ENCODE results near the gene NUFIP2. TPM values are rescaled to one million over a fixed set of nuclear protein-coding genes. Genes with fewer than 3 reads are reported as not detected.
"Not testable (repeated sequence)": the region's sequence is repeated elsewhere in the genome, so short reads cannot be mapped to it uniquely, and the experiment has no call there.

Gene NUFIP2
- polyA plus RNA-seq, 1 donor, result 32.7 TPM

DNA sequence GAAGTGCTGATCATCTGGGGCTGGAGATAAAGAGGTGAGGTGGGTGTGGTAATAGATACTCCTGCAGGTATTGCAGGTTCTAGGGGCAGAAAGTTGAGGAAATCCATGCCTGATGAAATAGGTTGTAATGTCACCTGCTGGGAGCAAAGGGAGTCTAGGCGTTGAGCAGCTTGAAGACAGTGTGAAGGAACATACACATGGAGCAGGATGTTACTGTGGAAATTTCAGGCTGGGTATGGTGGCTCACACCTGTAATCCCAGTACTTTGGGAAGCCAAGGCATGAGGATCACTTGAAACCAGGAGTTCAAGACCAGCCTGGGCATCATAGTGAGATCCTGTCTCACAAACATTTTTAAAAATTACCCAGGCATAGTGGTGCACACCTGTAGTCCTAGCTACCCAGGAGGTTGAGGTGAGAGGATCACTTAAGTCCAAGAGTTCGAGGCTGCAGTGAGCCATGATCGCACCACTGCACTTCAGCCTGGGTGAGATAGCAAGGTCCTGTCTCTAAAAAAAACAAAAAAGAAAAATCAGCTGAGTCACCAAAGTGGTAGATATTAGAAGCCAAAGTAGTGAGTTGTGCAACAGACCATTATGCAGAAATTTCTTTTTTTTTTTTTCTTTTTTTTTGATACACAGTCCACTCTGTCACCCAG is 56.3 kb downstream of the NUFIP2 start:
- DNase-seq, result no peak

GRCh38 chr17:29235904-29236303 is 58.0 kb downstream of the NUFIP2 start:
- no peak for DNase-seq

- DNase-seq, result not testable (repeated sequence)
Measured at GRCh38 chr17:29234972-29235371, 59.0 kb downstream of the NUFIP2 start.

DNA sequence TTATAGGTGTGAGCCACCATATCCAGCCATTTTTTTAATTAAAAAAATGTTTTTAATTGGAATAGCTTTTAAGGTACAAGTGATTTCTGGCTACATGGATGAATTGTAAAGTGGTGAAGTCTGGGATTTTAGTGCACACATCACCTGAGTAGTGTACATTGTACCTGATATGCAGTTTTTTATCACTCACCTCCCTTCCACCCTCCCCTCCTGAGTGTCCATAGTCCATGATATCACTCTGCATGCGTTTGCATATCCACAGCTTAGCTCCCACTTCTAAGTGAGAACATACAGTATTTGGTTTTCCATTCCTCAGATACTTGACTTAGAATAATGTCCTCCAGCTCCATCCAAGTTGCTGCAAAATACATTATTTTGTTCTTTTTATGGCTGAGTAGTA is 60.6 kb downstream of the NUFIP2 start:
- DNase-seq, result no peak

- no peak for DNase-seq
Measured at GRCh38 chr17:29225396-29225795, 68.6 kb downstream of the NUFIP2 start.

GRCh38 chr17:29221338-29221737 is 72.6 kb downstream of the NUFIP2 start:
- not testable (repeated sequence) for DNase-seq

DNA sequence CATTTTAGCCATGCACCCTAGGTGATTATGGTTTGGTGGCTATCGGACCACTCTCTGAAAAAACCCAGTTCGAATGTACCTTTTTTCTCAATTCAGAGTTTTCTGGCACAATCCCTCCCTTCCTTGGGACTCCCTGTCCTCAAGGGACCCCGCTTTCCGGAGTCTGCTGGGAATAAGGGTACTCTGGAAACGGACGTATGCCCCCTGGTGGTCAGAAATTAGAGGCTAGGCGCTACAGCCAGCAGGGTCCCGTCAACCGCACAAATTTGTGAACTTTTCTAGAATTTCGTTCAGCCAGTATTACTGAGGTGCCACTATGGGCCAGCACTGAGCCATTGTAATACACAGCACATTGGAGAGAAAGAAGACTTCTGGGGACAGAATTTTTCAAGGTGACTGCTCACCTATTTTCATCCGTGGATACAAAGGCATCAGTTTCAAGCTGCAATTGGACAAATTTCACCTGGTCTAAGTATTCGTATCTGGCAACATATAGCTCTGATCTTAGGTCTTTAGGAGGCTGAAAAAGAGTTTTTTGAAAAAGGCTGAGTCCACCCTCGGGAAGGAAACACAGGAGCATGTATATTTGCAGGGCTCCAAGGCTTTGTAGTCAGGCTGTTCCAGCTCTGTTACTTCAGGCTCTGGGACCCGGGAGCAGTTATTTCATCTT is 74.4 kb downstream of the NUFIP2 start:
- DNase-seq, result peak; percentile 72

- DNase-seq, result no peak
Measured at GRCh38 chr17:29216856-29217255, 77.1 kb downstream of the NUFIP2 start.

DNA sequence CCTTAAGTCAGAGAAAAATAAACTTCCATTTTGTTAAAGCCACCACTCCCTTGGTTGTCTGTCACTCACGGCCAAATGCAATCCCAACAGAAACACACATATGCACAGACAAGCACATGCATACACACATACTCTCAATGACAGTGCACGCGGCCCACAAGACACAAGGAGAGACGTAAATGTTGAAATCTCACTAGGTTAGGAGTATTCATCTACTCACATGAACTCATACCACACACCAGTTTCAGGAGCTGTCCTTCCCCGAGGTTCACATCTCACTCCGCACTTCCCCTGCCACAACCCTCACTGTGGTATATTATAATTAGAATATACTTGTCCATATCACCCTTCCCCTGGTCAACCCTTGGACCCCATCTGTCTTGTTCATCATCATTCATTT is 77.8 kb downstream of the NUFIP2 start:
- DNase-seq, result no peak

DNA sequence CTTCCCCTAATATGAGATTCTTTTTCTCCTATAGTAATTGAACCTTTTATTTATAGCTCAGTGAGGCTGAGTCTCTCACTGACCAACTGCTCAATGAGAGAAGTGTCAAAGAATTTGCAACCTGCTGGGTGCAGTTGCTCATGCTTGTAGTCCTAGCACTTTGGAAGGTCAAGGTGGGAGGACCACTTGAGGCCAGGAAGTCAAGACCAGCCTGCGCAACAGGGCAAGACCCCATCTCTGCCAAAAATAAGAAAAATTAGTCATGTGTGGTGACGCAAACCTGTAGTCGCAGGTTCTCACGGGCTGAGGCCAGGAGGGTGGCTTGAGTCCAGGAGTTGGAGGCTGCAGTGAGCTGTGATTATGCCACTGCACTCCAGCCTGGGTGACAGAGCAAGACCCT is 78.2 kb downstream of the NUFIP2 start:
- no peak for DNase-seq

DNA sequence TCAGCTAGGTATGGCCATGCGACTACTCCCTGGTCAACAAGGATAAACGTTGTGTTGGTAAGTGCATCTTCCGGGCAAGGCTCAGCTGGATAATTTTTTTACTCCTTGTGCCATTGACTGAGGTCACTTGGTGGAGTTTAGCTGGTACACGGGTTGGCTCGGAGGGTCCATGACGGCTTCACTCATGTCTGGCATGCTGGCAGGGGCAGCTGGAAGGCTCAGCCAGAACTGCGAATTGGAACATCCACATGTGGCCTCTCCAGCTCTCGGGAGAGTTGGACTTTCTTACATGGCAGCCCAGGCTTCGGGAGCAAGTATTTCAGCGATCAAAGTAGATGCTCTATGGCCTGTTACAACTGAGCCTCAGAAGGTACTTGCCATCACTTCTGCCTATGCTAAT is 78.8 kb downstream of the NUFIP2 start:
- no peak for DNase-seq

- DNase-seq, result no peak
Measured at GRCh38 chr17:29214215-29215146, 79.5 kb downstream of the NUFIP2 start.

- DNase-seq, result no peak
Measured at GRCh38 chr17:29212681-29213121, 81.2 kb downstream of the NUFIP2 start.

DNA sequence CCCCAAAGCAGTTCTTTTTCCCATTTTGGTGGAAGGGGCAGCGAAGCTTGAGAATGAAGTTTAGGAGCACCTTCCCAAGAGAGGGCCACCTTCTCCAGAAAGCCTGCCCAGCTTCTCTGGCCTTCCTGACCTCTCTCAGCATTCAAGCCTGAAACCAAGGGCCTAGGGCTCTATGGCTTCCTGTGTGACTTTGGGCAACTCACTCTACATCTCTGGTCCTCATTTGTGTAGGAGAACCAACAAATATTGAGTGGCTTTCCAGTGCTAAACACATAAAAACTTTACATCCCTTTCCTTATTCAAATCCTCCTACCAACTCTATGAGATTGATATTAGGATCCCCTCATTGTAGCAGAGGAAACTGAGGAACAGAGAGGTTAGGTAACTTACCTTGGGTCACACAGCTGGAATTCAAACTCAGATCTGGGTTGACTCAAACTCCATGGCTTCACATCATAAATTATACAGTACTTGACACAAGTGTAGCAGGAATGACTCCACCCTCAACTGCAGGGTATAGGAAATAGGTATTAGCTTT is 81.8 kb downstream of the NUFIP2 start:
- no peak for DNase-seq

GRCh38 chr17:29210879-29211278 is 83.1 kb downstream of the NUFIP2 start:
- no peak for DNase-seq

DNA sequence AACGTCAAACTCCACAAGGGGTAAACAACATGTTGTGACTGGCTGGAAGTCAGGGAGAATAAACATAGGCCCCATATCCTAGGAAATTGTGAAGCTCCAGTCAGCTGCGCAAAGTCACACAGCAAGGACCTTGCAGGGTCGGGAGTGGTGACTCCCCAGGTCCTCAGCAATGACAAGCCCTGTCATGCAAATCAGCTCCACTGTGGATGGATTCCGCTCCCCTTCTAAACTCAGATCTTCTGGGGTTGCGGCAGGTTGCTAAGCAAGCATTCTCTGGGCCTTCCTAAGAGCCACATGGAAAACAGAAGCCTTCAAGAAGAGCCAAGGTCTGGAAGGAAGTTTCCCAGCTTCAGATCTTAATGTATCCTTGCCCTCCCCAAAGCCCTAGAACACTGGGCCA is 84.9 kb downstream of the NUFIP2 start:
- DNase-seq, result no peak

- no peak for DNase-seq
Measured at GRCh38 chr17:29207975-29208374, 86.0 kb downstream of the NUFIP2 start.

Other genes starting within 250 kb of the NUFIP2 start
- 385 TPM for gene MYO18A, start 113.8 kb downstream of the NUFIP2 start, polyA plus RNA-seq (ENCODE audit: insufficient read length)
- not detected for gene CRYBA1, start 47.3 kb downstream of the NUFIP2 start, polyA plus RNA-seq (ENCODE audit: insufficient read length)
- 29.9 TPM for gene TAOK1, start 96.2 kb upstream of the NUFIP2 start, polyA plus RNA-seq (ENCODE audit: insufficient read length)